NCI-H748 treated with DMSO at 0.1 percent for 48 hours (cell line): ENCODE measurements around the gene RAPGEF3.
A peak's percentile ranks its signal among the peaks of the same experiment; 100 is the strongest.

Experiments used
- DNase-seq: peaks from one replicate; lab custom pipeline; 2025; lab: John Stamatoyannopoulos, UW

RAPGEF3 gene

GRCh38 chr12:47758834-47759690, at the start of gene RAPGEF3:
TSS of gene RAPGEF3 (minus strand) at chr12:47758880. CDS start at chr12:47758556, 324 bp downstream.
- DNase-seq = peak; percentile 24

- DNase-seq = no peak
Observed at GRCh38 chr12:47808050-47808449, 49.4 kb upstream of the RAPGEF3 start.

GRCh38 chr12:47807338-47807737, 48.7 kb upstream of the RAPGEF3 start:
- no peak for DNase-seq

GRCh38 chr12:47805417-47805816, 46.7 kb upstream of the RAPGEF3 start:
- no peak for DNase-seq

- no peak for DNase-seq
Observed at GRCh38 chr12:47804171-47804570, 45.5 kb upstream of the RAPGEF3 start.

- DNase-seq = no peak
Observed at GRCh38 chr12:47803191-47803875, 44.7 kb upstream of the RAPGEF3 start.

- DNase-seq = no peak
Observed at GRCh38 chr12:47802312-47802711, 43.6 kb upstream of the RAPGEF3 start.

- DNase-seq = no peak
Observed at GRCh38 chr12:47801904-47802246, 43.2 kb upstream of the RAPGEF3 start.

GRCh38 chr12:47801170-47801903, 42.7 kb upstream of the RAPGEF3 start:
- DNase-seq = no peak

GRCh38 chr12:47800582-47800981, 41.9 kb upstream of the RAPGEF3 start:
- no peak for DNase-seq

- DNase-seq = no peak
Observed at GRCh38 chr12:47799357-47799955, 40.8 kb upstream of the RAPGEF3 start.

GRCh38 chr12:47798382-47798948, 39.8 kb upstream of the RAPGEF3 start:
- no peak for DNase-seq

GRCh38 chr12:47797441-47797840, 38.8 kb upstream of the RAPGEF3 start:
- DNase-seq = no peak

- no peak for DNase-seq
Observed at GRCh38 chr12:47795814-47796411, 37.2 kb upstream of the RAPGEF3 start.

- no peak for DNase-seq
Observed at GRCh38 chr12:47795121-47795813, 36.6 kb upstream of the RAPGEF3 start.

GRCh38 chr12:47794679-47795078, 36.0 kb upstream of the RAPGEF3 start:
- DNase-seq = no peak

- DNase-seq = no peak
Observed at GRCh38 chr12:47793015-47793681, 34.5 kb upstream of the RAPGEF3 start.

- DNase-seq = no peak
Observed at GRCh38 chr12:47791874-47792273, 33.2 kb upstream of the RAPGEF3 start.

GRCh38 chr12:47791351-47791746, 32.7 kb upstream of the RAPGEF3 start:
- DNase-seq = no peak

- no peak for DNase-seq
Observed at GRCh38 chr12:47790676-47791350, 32.1 kb upstream of the RAPGEF3 start.
